T-helper 22 cell (primary cell): ENCODE results near the gene ABCC3.

Experiments used
- DNase-seq: peaks from one replicate; pipeline ENCODE4 v3.0.0-alpha.2; 2020; ENCODE audit warnings: low read depth

ABCC3 gene

DNA sequence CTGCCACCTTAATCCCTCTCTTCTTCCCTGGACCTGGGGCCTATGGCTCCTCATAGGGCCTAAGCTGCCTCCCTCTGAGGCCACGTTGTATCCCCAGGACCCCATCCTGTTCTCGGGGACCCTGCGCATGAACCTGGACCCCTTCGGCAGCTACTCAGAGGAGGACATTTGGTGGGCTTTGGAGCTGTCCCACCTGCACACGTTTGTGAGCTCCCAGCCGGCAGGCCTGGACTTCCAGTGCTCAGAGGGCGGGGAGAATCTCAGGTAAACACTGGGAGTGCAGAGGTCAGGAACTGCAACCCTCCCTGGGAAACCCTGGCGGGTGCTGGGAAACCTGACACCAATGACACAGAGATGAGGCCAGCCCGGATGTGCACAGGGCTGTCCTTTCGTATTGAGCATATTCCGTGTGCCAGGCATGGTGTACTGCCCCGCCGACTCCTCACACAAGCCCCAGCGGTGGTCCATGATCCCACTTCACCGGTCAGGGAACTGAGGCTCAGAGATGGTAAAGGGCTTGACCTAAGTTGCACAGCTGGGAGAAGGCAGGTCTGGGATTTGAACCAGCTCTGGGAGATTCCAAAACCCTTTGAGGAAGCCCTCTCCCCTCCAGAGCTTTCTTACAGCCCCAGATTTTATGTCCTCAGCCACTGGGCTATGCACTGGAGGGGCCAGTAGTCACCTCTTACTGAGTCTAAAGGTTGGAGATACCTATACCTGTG lies 50.1 kb downstream of the ABCC3 start:
- DNase-seq = no peak

DNA sequence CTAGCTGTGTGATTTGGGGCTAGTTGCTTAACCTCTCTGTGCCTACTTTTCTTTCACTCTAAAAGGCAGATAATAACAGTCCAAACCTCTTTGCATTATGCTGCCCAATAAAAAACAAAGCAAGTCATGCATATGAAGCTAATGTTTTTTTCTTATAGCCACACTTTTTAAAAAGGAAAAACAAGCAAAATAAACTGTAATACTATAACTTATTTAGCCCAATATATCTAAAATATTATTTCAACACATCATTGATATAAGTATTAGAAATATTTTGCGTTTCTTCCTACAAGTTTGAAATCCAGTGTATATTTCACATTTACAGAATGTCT lies 50.6 kb downstream of the ABCC3 start:
- no peak for DNase-seq

DNA sequence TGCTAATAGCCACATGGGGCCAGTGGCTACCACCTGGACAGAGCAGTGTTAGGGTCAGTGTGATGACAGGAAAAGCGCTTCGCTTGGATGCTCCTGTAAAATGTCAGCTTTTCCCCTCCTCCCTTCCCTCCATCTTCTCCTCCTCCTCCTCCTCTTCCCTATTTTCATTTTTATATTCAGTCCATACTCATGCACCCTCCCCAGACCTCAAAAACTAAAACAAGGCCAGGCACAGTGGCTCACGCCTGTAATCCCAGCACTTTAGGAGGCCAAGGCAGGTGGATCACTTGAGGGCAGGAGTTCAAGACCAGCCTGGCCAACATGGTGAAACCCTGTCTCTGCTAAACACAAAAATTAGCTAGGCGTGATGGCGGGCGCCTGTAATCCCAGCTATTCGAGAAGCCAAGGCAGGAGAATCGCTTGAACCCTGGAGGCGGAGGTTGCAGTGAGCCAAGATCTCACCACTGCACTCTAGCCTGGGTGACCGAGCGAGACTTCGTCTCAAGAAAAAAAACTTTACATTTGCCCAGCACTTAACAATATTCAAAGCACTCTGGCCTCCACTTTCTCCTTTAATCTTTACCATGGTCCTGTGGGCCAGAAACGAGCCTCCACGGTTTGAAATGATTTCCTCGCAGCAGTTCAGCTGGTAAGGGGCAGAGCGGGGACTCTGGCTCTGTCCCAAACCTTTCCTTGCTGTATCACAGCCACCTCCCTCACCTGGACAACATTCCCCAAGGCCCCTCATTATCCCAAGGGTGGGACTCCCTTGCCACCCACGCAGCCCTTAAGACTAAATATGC lies 51.2 kb downstream of the ABCC3 start:
- DNase-seq = no peak

DNA sequence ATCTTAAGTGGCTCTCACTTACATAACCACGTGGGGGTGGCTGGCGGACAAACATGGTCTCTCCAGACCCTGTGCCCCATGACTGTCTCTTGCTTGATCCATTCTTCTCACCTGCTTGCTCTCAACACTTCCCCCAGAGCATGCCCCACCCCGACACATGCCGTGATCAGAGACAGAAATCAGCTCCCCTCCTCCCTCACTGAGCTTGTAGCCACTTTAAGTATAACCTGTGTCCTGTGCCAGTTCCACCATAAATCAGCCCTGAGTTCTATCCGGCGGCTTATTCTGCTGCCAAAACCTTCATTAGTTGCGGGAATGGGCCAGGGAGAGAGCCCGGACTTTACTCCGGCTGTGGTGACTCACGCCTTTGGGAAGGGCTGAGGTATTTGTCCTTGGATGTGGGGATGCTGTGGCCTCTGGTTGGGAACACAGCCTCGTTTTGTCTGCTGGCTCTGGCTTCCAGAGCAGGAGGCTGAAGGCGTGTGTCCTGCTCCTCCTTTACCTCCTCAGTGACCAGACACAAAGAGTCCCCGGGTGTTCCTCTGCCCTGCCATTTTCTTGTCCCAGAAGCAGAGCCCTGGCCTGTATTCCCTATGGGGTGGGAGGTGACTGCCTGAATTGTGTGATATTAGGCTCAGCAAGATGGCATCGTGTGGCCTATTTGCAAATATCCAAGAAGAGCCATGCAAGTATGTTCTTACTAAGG lies 52.0 kb downstream of the ABCC3 start:
- DNase-seq = no peak

DNA sequence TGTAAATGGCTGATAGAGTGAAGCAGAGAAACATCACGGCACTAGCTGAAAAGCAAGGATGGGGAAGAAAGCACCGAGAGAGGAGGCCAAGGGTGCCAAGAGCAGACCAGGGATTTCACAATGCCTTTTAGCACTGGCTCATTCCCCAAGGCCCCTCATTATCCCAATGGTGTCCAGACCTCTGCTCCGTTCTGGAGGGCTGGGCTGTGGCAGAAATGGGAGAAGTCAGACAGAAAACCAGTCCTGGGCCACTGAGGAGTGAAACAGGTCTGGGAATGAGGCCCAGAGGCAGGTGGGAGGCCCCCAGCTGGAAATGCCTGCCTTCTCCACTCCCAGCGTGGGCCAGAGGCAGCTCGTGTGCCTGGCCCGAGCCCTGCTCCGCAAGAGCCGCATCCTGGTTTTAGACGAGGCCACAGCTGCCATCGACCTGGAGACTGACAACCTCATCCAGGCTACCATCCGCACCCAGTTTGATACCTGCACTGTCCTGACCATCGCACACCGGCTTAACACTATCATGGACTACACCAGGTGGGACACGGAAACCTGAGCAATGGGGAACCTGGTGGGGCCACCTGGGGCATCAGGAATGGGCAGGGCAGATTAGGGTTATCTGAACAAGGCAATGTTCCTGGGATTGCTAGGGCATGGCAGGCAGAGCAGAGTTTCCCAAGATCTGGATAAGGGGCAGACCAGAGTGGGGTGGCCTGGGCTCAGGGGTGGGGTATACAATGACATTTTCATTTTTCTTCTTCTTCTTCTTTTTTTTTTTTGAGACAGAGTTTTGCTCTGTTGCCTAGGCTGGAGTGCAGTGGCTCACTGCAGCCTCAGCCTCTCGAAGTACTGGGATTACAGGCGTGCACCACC lies 52.8 kb downstream of the ABCC3 start:
- no peak for DNase-seq

DNA sequence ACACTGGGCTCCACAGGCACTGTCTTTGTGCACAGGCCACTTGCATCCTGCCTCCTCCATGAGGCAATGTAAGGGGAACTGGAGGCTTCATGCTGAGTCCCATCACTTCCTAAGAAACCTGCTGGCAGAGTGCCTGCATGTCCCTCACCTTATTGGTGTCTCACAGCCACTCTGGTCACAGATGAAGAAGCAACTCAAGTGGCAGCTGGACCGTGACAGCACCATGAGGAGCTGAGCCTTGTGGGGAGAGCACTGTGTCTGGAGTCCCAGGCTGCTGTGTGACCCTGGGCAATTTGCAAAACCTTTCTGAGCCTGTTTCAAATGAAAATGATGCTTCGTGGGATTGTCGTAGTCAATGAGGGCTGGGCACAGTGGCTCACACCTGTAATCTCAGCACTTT lies 53.6 kb downstream of the ABCC3 start:
- DNase-seq = no peak

DNA sequence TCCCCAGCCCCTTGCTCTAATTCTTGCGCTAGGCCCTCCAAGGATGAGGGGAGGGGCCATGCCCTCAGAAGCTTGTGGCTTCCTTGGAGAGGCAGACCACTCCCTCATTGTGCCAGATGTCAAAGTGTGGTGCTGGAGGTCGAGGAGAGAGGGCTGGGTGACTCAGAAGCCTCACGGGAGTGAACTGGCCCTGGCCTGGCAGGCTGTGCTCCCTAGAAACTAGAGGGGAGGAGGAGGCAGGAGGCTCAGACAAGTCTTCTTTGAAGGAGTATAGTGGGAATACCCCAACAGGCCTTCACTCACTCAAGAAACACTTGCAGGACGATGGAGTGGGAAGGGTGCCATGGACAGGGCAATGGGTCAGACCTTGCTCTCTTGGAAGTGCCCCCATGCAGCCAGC lies 54.6 kb downstream of the ABCC3 start:
- DNase-seq = no peak

DNA sequence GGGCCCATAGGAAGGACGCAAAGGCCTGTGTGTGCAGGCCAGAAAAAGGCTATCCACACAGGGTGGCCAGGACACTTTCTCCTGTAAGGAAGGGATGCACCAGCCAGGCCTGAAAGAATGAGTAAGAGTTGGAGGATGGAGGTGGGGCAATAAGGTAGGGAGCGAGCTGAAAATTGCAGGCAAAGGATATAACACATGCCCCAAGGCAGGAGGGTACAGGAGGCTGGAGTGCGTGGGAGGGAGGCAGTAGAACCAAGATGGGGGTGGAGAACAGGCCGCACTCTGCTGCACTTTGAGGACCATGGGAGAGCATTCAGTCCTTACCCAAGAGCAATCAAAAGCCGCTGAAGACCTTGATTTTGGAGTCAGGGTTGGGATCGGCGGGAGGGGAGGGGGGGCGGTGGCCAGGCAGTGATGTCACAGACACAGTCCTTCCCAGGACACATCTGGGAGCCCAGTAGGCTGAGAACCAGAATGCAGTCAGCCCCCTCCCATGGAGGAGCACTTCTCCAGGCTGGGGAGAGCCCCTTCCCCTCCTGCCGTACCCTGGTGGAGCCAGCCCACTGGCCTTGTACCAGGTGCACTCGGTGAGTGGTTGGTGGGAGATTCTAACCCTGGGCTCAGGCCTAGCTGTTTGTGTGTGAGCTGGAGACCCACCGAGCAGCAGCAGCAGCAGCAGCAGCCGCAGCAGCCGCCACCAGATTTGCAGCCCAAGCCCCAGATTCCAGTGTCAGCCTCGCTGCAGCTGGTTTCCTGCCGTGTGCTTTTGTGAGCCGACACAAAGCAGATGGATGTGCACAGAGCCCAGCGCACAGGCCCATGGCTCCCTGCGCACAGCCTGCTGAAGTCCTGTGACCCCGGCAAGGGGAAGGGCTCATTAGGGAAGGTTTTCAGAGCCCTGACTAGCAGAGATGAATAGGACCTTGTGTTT lies 55.5 kb downstream of the ABCC3 start:
- no peak for DNase-seq

DNA sequence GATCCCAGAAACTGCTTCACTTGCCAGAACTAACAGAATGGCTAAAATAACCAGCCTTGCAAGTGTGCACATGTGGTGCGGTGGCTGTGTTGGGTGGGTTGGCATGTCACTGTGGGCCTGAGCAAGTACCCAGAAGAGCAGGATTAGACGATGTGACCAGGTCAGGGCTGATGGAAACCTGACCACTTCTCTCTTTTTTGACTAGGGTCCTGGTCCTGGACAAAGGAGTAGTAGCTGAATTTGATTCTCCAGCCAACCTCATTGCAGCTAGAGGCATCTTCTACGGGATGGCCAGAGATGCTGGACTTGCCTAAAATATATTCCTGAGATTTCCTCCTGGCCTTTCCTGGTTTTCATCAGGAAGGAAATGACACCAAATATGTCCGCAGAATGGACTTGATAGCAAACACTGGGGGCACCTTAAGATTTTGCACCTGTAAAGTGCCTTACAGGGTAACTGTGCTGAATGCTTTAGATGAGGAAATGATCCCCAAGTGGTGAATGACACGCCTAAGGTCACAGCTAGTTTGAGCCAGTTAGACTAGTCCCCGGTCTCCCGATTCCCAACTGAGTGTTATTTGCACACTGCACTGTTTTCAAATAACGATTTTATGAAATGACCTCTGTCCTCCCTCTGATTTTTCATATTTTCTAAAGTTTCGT lies 56.3 kb downstream of the ABCC3 start:
- no peak for DNase-seq

DNA sequence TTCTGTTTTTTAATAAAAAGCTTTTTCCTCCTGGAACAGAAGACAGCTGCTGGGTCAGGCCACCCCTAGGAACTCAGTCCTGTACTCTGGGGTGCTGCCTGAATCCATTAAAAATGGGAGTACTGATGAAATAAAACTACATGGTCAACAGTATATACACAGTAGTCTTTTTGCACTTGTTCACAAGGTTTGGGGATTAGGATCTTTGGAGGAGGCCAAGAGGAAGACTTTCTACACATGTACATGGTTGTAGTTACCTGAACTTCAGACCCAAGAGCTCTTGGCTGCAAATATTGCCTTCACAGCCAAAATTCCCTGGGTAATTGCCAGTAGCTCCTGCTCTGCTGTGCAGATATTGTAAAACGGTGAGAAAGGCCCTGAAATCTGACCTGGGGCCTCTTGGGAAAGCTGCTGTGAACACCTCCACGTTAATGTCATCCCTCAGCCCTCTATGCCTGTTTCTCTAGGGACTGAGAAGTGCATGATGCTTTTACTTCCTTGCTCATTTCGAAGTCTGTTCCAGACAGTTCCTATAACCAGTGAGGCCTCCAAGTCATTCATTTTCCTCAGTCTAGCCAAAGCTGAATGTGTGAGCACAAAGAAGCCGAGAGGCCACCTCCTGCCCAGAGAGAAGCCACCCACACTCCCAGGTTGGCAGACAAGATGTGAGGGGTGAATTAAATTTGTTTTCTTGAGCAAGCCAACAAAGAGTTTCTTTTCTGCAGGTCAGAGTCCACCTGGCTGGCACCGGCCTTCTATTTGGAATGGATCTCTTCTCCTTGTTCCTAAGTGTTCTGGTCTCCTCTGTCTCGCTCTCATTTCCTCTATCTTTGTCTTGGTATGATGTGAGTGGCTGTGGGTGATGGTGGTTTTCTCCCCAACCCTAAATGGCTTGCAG lies 57.1 kb downstream of the ABCC3 start:
- no peak for DNase-seq

DNA sequence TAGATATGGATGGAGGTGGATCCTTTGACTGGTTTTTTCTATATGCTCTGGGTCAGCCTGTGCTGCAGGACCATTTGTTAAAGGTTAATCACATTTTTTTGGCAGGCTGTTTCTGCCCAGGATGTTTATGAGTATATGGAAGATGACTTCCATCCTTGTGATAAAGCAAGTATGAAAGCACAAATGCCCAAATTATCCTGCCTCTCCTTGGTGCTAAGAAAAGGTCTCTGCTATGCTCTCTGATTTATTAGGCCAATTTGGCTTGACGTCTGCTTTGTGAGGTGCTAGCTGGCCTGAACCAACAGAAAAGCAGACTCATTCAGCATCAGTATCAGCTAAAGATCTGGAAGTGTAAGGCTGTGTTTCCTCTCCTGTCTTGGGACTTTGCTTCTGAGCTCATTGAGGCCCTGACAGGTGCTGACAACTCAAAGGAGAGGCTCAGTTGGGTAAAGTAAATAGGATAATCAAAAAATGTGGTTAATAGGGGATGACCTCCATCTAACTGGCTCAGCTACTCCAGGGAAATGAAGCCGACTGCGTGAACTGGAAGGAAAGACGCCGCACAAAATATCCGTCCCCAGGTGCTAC lies 57.9 kb downstream of the ABCC3 start:
- DNase-seq = no peak

DNA sequence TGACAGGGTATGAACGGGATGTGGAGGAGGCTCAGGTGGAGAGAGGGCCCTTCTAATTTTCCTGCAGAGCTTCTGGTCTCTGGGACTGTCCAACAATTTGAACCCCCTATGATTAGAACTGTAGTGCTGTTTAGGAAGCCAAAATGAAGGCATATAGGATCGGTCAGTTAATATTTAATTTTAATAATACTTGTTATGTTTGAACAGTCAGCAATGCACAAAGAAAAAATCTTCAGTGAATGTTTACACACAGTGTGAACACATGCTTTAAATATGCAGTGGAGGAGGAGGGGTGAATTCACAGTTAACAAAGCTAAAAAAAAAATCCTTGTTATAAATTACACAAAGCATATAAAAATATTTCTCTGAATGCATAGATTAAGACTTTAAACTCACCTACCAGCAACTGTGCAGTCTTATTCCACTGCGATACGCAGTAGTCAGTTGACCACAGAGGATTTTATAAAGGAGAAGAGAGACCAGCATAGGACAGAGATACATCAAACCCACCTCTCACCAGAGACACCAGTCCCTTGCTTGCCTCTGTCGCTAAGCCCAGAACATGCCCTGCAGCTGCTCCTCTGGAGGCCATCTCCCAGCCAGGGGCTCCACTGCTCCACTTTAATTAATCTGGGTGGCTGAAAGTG lies 58.5 kb downstream of the ABCC3 start:
- no peak for DNase-seq

DNA sequence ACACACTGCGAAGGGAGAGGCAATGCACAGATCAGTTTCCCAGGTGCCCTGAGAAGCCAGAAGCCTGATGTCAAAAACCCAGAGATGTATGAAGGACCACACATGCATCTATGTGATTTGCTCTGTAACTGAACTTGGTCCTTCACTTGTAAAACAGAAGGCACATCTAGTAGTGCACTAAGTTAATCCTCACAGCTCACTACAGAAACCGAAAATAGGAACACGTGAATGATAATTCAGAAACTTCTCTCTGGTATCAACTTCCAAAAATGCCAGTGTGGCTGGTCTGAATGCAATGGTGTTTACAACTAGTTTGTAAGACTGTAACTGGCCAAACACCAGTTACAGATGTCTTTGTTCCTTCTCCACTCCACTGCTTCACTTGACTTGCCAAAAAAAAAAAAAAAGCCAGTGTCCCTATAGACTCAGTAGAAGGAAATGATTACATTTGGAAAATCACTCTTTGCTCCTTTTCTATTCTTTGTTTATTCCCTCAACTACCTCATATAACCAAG lies 61.7 kb downstream of the ABCC3 start:
- DNase-seq = no peak

DNA sequence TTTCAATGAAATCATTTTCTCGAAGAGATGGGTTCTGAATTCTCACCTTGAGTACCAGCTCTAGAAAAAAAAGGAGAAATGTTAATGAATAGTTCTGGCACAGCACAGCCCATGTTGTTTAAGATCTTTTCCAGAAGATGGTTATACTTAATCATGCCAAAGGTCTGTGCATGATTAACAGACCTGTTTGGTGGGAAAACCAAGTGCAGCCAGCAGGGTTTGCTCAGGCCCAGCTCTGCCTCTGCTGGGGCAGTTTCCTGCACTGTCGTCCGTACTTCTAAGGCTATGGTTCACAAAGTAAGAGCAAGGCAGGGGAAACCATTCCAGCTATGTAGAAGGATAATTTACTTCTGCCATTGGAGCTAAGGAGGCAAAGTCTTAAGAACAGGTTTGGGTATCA lies 62.4 kb downstream of the ABCC3 start:
- DNase-seq = no peak

DNA sequence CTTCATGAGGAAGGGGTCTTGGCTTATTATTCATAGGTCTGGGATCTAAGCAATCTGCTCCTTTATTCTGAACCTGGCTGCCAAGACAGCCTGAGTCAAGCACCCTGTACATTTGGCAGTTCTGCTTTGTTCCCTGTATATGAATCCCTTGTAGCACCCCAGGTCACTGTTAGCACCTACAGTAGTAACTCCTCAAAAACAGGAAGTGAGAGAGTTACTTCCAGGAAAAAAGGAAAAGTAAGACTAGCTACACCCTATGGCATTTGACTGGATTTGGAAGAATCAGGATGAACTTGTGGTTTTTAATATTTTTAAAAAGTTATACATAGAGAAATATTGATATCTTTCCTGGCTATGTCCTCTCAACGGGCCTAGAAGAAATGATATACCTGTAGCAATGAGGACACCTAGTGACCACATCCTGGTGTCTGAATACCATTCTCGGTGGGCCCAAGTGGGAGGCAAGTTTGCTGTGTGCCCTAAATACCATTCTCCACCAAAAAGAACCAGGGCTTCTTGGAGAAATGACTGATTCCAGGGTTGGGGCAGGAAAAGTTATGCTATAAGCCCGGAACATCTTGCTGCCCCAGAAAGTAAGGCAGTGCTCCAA lies 63.1 kb downstream of the ABCC3 start:
- no peak for DNase-seq

DNA sequence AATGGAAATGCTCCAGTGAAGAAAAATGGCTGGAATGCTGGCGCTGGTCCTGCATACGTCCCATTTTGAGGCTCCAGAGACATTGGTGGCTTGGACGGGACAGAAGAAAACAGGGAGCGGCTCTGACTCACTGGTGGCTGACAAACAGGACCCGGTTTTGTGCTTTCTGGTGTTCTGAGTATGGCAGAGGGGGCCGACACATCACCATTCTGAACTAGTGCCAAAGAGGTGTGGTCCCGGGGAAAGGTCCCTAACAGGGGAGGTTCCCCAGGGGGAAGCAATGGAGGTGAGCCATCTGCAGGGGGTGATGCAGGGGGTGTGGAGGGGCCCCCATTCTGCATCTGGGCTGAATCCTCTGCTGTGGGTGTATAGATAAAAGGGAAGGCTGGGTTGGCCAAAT lies 64.7 kb downstream of the ABCC3 start:
- DNase-seq = no peak

DNA sequence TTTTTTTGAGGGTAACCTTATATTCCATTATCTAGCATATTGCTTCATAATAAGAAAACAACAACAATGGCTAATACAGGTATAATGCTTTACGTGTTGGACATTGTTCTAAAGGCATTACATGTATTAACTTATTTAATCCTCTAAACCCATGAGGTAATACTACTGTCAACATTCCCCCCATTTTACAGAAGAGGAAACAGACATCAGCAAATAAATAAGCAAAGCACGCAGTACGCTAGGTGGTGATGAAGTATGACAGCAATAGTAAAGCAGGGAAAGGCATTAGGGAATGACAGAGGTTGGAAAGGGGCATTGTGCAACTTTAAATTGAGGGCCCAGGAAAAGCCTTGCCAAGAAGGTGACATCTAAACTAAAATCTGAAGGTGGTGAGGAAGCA lies 68.5 kb downstream of the ABCC3 start:
- DNase-seq = no peak
